ENCODE measurements around the gene ADAP1.

ADAP1 gene

DNA sequence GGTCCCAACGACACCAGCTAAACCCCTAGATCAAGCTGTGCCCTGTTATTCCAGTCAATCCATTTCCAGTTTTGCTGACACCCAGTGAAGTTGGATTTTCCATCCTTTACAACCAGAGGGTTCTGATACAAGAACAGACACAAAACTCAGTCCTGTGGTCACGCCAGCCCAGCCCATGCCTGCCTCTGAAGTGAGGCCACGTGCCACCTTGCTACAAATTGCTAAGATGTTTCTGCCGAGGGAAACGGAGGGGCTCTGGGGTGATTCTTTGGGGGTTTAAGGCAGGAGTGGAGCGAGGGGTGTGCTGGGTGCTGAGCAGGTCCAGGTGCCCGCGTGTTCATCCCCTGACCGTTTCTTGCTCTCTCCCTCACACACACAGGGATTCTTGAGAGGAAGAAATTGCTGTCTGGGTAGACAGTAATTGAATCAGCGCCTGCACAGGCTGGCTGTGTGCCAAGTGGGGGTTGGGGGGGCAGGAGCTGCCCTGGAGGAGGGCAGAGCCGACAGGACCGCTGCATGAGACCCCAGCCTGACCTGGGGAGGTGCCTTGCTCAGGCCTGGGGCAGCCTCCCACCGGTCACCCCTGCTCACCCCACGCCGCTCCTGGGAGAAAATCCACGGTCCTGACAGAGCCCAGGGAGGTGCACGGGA, 38.1 kb downstream of the ADAP1 start:
- Histone ChIP-seq H3K79me2 (no peaks in the 10 kb centered on the region), H3K9me3 (ENCODE audit: control insufficient read depth, low read length) (no peaks in the 10 kb centered on the region), H3K27me3 (ENCODE audit: control insufficient read depth, insufficient read depth, low read length) (no peaks in the 10 kb centered on the region), H3K4me1 (no peaks in the 10 kb centered on the region), H3K27ac (no peak overlapping the region), H3K4me3 (ENCODE audit: low read depth, low read length) (no peak overlapping the region), H3K36me3 (ENCODE audit: control insufficient read depth, insufficient read depth, low read length) (no peaks in the 10 kb centered on the region), H3K4me2 (ENCODE audit: low read length) (no peak overlapping the region), H2AFZ (no peak overlapping the region), H3K9ac (no peak overlapping the region)
- TF ChIP-seq, protein P1, sequence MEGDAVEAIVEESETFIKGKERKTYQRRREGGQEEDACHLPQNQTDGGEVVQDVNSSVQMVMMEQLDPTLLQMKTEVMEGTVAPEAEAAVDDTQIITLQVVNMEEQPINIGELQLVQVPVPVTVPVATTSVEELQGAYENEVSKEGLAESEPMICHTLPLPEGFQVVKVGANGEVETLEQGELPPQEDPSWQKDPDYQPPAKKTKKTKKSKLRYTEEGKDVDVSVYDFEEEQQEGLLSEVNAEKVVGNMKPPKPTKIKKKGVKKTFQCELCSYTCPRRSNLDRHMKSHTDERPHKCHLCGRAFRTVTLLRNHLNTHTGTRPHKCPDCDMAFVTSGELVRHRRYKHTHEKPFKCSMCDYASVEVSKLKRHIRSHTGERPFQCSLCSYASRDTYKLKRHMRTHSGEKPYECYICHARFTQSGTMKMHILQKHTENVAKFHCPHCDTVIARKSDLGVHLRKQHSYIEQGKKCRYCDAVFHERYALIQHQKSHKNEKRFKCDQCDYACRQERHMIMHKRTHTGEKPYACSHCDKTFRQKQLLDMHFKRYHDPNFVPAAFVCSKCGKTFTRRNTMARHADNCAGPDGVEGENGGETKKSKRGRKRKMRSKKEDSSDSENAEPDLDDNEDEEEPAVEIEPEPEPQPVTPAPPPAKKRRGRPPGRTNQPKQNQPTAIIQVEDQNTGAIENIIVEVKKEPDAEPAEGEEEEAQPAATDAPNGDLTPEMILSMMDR (IDR thresholded peaks at IDR 0.05): no peak

DNA sequence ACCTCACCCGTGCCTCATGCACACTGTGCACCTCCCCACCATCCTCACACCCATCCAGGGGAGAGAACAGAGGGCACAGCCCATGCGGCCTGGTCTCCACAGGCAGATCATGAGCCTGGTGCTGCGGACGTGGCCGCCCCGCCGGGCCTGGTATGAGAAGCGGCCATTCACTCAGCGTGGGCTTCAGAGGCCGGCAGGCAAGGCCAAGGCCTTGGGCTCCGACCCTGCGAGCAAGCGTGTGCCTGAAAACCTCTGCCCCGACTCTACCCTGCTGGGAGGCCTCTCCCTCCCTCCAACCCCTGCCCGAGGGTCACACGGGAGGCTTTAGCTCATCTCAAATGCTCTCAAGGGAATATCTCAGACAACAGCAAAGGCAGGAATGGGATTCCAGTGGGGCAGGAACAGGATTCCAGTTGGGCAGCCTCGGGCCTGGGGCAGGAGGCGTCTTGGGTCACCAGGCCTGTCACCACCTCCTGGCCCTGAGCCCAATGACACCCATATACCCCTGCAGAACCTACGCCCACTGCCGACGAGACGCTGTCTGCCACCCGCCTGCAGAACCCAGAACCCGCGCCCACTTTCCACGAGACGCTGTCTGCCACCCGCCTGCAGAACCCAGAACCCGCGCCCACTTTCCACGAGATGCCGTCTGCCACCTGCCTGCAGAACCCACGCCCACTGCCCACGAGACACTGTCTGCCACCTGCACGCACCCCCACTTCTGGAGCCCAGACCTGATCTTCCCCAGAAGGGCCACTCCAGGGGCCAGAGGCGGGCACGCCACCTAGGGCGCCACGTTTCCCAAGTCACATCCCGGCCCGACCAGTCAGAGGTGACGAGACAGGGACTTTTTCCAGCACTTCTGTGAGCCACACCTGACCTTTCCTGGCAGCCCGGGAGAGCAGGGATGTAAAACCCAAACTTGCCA, 38.9 kb downstream of the ADAP1 start:
- Histone ChIP-seq H3K9ac (no peak overlapping the region), H3K4me3 (ENCODE audit: low read depth, low read length) (no peak overlapping the region)

DNA sequence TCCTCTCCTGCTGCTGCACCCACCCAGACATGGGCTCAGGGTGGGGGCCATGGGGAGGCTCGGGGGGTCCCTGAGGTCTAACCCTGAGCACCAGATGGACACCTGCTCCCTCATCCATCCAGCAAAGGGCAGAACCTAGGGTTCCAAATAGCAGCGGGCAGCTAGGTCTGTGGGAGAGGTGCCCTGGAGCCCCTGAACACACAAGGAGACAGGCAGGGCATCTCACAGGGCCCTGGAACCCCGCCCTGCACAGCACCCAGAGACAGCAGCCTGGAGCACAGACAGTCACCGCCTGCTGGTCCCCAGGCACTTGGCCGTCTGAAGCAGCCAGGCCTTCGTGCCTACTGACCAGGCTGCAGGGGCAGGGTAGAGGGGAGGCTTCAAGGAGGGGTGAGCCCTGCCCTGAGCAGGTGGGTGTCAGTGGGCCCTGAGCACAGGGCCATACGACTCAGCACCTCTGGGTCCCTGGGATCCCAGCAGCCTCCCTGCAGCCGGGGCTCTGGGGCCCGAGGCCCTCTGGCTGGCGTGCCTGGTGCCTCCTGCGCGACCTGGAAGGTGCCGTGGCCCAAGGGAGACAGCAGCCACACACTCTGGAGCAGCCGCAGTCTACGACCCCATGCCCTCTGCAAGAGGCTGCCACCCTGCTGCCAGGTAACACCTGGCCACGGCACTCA, 39.8 kb downstream of the ADAP1 start:
- no peak overlapping the region for H3K27ac ChIP-seq
- H3K4me1 ChIP-seq: no peaks in the 10 kb centered on the region
- H2AFZ ChIP-seq: no peak overlapping the region
- TF ChIP-seq, protein P1 (IDR thresholded peaks at IDR 0.05): no peak
- H3K36me3 ChIP-seq (ENCODE audit: control insufficient read depth, insufficient read depth, low read length): no peaks in the 10 kb centered on the region
- H3K4me2 ChIP-seq (ENCODE audit: low read length): no peak overlapping the region
- H3K4me3 ChIP-seq (ENCODE audit: low read depth, low read length): no peak overlapping the region
- H3K79me2 ChIP-seq: no peaks in the 10 kb centered on the region
- H3K27me3 ChIP-seq (ENCODE audit: control insufficient read depth, insufficient read depth, low read length): no peaks in the 10 kb centered on the region
- H3K9ac ChIP-seq: no peak overlapping the region
- H3K9me3 ChIP-seq (ENCODE audit: control insufficient read depth, low read length): no peaks in the 10 kb centered on the region

More for the DNA sequence above, 38.9 kb downstream of the ADAP1 start:
- Histone ChIP-seq H3K27ac (no peak overlapping the region), H3K9me3 (ENCODE audit: control insufficient read depth, low read length) (no peaks in the 10 kb centered on the region), H3K36me3 (ENCODE audit: control insufficient read depth, insufficient read depth, low read length) (no peaks in the 10 kb centered on the region), H3K27me3 (ENCODE audit: control insufficient read depth, insufficient read depth, low read length) (no peaks in the 10 kb centered on the region), H3K4me2 (ENCODE audit: low read length) (no peak overlapping the region), H3K4me1 (no peaks in the 10 kb centered on the region), H2AFZ (no peak overlapping the region), H3K79me2 (no peaks in the 10 kb centered on the region)
- TF ChIP-seq, protein P1 (IDR thresholded peaks at IDR 0.05): no peak

DNA sequence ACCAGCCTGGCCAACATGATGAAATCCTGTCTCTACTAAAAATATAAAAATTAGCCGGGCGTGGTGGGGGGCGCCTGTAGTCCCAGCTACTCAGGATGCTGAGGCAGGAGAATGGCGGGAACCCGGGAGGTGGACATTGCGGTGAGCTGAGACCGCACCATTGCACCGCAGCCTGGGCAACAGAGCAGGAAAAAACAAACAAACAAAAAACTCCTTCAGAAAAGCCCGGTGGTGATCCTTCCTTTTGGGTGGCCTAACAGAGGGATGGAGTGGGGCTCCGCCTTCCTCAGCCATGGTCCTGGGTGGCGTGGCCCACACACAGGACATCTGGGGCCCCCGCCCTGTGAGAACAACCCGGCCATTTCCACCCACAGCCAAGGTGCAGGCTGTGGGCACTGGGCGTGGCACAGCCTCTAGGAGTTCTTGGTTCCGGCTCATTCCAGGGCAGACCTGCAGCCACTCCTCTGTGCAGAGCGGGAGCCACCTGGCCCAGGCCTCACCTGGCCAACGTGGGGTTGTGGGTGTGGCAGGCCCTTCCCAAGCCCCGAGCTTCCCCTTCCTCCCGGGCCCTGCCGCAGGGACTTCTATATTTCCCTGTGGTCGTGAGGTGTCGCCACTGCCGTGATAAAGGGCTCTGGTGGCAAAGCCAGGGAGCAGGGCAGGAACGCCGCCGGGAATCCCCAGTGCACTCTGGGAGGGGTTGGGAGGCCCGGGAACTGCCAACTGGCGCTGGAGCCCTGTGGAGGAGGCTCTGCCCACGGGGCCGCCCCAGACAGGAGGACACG, 40.6 kb downstream of the ADAP1 start:
- TF ChIP-seq, protein P1 (IDR thresholded peaks at IDR 0.05): no peak
- H3K4me1 ChIP-seq: no peaks in the 10 kb centered on the region
- no peaks in the 10 kb centered on the region for H3K36me3 ChIP-seq (ENCODE audit: control insufficient read depth, insufficient read depth, low read length)
- H3K27me3 ChIP-seq (ENCODE audit: control insufficient read depth, insufficient read depth, low read length): no peaks in the 10 kb centered on the region
- H3K9me3 ChIP-seq (ENCODE audit: control insufficient read depth, low read length): no peaks in the 10 kb centered on the region
- H3K27ac ChIP-seq: no peak overlapping the region
- H2AFZ ChIP-seq: no peak overlapping the region
- no peak overlapping the region for H3K4me3 ChIP-seq (ENCODE audit: low read depth, low read length)
- no peaks in the 10 kb centered on the region for H3K79me2 ChIP-seq
- H3K9ac ChIP-seq: no peak overlapping the region
- no peak overlapping the region for H3K4me2 ChIP-seq (ENCODE audit: low read length)

All from parathyroid adenoma (tissue), 2 donors.